GM21717 (cell line): Measurements from ENCODE around the gene NOD2.

ENCODE experiments used
- ATAC-seq: cut with Tn5 transposase; IDR thresholded peaks from one replicate; pipeline ENCODE4 v1.9.1; 2021; ENCODE audit warnings: mild to moderate bottlenecking, moderate library complexity; ENCODE audit not compliant: unreplicated experiment

Gene NOD2

GRCh38 chr16:50741225-50741780 is 47.9 kb downstream of the NOD2 start:
- ATAC-seq = peak; percentile 2

GRCh38 chr16:50741781-50742575 is 48.6 kb downstream of the NOD2 start, which contains the start of gene CYLD:
Gene CYLD (plus strand): TSS chr16:50742086. CDS start chr16:50749699, 7,613 bp downstream.
- peak; percentile 93 for ATAC-seq

GRCh38 chr16:50742576-50743200 is 49.3 kb downstream of the NOD2 start:
- peak; percentile 15 for ATAC-seq

GRCh38 chr16:50743581-50744225 is 50.3 kb downstream of the NOD2 start:
- no peak for ATAC-seq

GRCh38 chr16:50744881-50745280 is 51.5 kb downstream of the NOD2 start:
- no peak for ATAC-seq

- no peak for ATAC-seq
Measured at GRCh38 chr16:50745940-50746339, 52.5 kb downstream of the NOD2 start.

GRCh38 chr16:50747207-50747956 is 54.0 kb downstream of the NOD2 start:
- peak; percentile 54 for ATAC-seq

- ATAC-seq = no peak
Measured at GRCh38 chr16:50751528-50751927, 58.1 kb downstream of the NOD2 start.

GRCh38 chr16:50752471-50753235 is 59.2 kb downstream of the NOD2 start:
- ATAC-seq = no peak

- no peak for ATAC-seq
Measured at GRCh38 chr16:50756473-50756872, 63.1 kb downstream of the NOD2 start.

- ATAC-seq = no peak
Measured at GRCh38 chr16:50761267-50761666, 67.9 kb downstream of the NOD2 start.

- ATAC-seq = no peak
Measured at GRCh38 chr16:50762241-50762640, 68.8 kb downstream of the NOD2 start.

GRCh38 chr16:50763211-50763610 is 69.8 kb downstream of the NOD2 start:
- no peak for ATAC-seq

GRCh38 chr16:50765260-50765659 is 71.9 kb downstream of the NOD2 start:
- ATAC-seq = no peak

- no peak for ATAC-seq
Measured at GRCh38 chr16:50765861-50766260, 72.5 kb downstream of the NOD2 start.

- no peak for ATAC-seq
Measured at GRCh38 chr16:50767197-50767596, 73.8 kb downstream of the NOD2 start.

GRCh38 chr16:50771366-50771765 is 78.0 kb downstream of the NOD2 start:
- ATAC-seq = no peak

GRCh38 chr16:50774405-50774804 is 81.0 kb downstream of the NOD2 start:
- no peak for ATAC-seq

- no peak for ATAC-seq
Measured at GRCh38 chr16:50774960-50775359, 81.6 kb downstream of the NOD2 start.

- no peak for ATAC-seq
Measured at GRCh38 chr16:50776037-50776436, 82.6 kb downstream of the NOD2 start.
